Mesendoderm (in vitro differentiated cells): ENCODE results near the gene PIEZO2.
"Not testable (repeated sequence)": the region's sequence is repeated elsewhere in the genome, so short reads cannot be mapped to it uniquely, and the experiment has no call there.

ENCODE experiments used
- DNase-seq: peaks from one replicate; pipeline ENCODE4 v3.0.0; 2013
- H2AK5ac ChIP-seq: 2 replicates; pipeline ENCODE4 v1.6.1; 2013; ENCODE audit warnings: low read length, inconsistent platforms
- H2BK120ac ChIP-seq: 2 replicates; pipeline ENCODE4 v1.6.1; 2013; ENCODE audit warnings: low read depth, mild to moderate bottlenecking, low read length, moderate library complexity, mixed read lengths
- H2BK15ac ChIP-seq: replicated peaks from 2 replicates; pipeline ENCODE4 v1.6.1; 2013; ENCODE audit warnings: low read depth, mild to moderate bottlenecking, moderate library complexity
- H2BK5ac ChIP-seq: 2 replicates; pipeline ENCODE4 v1.6.1; 2013; ENCODE audit warnings: low read length, inconsistent platforms
- H3K18ac ChIP-seq: 2 replicates; pipeline ENCODE4 v1.6.1; 2013; ENCODE audit warnings: mild to moderate bottlenecking, low read length, mixed read lengths
- H3K23ac ChIP-seq: one replicate; pipeline ENCODE4 v1.6.1; 2013; ENCODE audit warnings: low read length
- H3K27ac ChIP-seq: 2 replicates; pipeline ENCODE4 v1.5.1; 2013; ENCODE audit warnings: low read depth, mild to moderate bottlenecking, inconsistent platforms, low read length, moderate library complexity
- H3K27me3 ChIP-seq: 2 replicates; pipeline ENCODE4 v1.6.1; 2013; ENCODE audit warnings: low read length, control low read depth, mild to moderate bottlenecking, inconsistent platforms; ENCODE audit not compliant: insufficient read depth, poor library complexity
- H3K36me3 ChIP-seq: 2 replicates; pipeline ENCODE4 v1.6.1; 2013; ENCODE audit warnings: low read length, inconsistent platforms; ENCODE audit not compliant: control insufficient read depth, insufficient read depth
- H3K4ac ChIP-seq: one replicate; pipeline ENCODE4 v1.6.1; 2013; ENCODE audit warnings: low read depth, mild to moderate bottlenecking, low read length, moderate library complexity
- H3K4me1 ChIP-seq: 2 replicates; pipeline ENCODE4 v1.6.1; 2013; ENCODE audit warnings: low read depth, low read length, inconsistent platforms; ENCODE audit not compliant: control insufficient read depth
- H3K4me2 ChIP-seq: 2 replicates; pipeline ENCODE4 v1.6.1; 2013; ENCODE audit warnings: low read length
- H3K4me3 ChIP-seq: 2 replicates; pipeline ENCODE4 v1.5.1; 2013; ENCODE audit warnings: mild to moderate bottlenecking, low read length
- H3K56ac ChIP-seq: one replicate; pipeline ENCODE4 v1.6.1; 2013; ENCODE audit warnings: low read length
- H3K79me1 ChIP-seq: 2 replicates; pipeline ENCODE4 v1.6.1; 2013; ENCODE audit warnings: low read length, inconsistent platforms
- H3K79me2 ChIP-seq: 2 replicates; pipeline ENCODE4 v1.6.1; 2013; ENCODE audit warnings: mild to moderate bottlenecking, low read length; ENCODE audit not compliant: control insufficient read depth, insufficient read depth
- H3K9ac ChIP-seq: 2 replicates; pipeline ENCODE4 v1.6.1; 2013; ENCODE audit warnings: low read length, inconsistent platforms
- H4K5ac ChIP-seq: one replicate; pipeline ENCODE4 v1.6.1; 2013; ENCODE audit warnings: low read length
- H4K8ac ChIP-seq: one replicate; pipeline ENCODE4 v1.6.1; 2013; ENCODE audit warnings: low read depth, mild to moderate bottlenecking, control low read depth, low read length, moderate library complexity
- WGBS: extraction: QIAGEN DNeasy Blood & Tissue Kit; methylation state at CpG from one replicate; pipeline ENCODE4 v1.1.7; 2013; ENCODE audit warnings: low lambda C conversion rate, missing lambda C conversion rate; ENCODE audit not compliant: insufficient coverage; ENCODE audit errors: extremely low coverage; 5-methylcytosine and 5-hydroxymethylcytosine counted together

The PIEZO2 gene

DNA sequence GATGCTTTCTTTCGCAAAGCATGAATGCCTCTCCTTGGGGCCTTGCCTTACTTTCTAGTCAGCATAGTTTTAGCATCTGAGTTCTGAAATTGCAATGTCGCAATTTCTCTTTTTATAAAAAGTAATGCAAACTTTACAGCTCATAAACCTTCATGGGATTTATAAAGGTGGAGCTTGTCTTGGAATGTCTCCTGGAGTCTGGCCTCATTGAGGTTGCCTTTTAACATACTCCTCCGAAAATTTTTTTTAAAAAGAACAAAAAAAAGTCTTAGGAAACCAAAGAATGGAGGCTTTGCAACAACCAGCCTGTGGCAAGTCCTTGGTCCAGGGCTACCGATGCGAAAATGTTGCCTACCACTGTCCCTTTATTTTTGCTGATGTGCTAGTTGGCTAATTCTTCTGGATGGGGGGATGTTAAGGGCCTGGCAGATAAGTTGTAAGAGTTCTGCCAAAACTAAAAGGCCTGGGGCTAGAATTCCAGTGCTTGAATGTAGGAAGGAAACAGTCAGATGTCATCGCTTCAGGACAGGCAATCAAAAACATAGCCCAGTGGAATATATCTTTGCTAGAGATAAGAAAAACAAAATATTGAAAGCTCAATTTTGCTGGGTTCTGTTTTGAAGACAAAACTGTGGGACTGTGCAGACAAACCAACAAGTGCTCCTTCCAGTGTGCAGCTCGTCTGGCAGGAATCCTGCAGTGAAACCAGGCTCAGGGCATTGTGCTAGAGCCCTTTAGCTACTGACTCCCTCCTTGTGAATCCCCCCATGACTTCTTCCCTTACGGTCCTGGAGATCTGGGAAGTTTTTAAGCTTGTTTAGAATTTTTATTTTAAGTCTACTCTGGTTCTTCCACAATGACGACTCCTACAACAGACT is 213.0 kb downstream of the PIEZO2 start:
- Histone ChIP-seq H2BK15ac (no peak overlapping the region), H3K27me3 (no peaks in the 10 kb centered on the region), H2AK5ac (no peak overlapping the region), H3K4me1 (peaks cover 2% of the 10 kb centered on the region), H3K36me3 (no peaks in the 10 kb centered on the region), H3K18ac (peak overlapping the region; percentile 75), H2BK5ac (no peak overlapping the region), H3K27ac (no peak overlapping the region), H4K8ac (no peak overlapping the region), H3K23ac (no peak overlapping the region), H3K4me2 (no peak overlapping the region), H3K79me2 (no peaks in the 10 kb centered on the region), H4K5ac (no peak overlapping the region), H3K79me1 (no peaks in the 10 kb centered on the region), H3K4ac (no peak overlapping the region), H3K4me3 (no peak overlapping the region), H3K56ac (no peak overlapping the region), H3K9ac (no peak overlapping the region), H2BK120ac (no peak overlapping the region)
- DNase-seq: peak; percentile 51
- WGBS: no CpG with 5 or more reads among the region's 9 CpGs

DNA sequence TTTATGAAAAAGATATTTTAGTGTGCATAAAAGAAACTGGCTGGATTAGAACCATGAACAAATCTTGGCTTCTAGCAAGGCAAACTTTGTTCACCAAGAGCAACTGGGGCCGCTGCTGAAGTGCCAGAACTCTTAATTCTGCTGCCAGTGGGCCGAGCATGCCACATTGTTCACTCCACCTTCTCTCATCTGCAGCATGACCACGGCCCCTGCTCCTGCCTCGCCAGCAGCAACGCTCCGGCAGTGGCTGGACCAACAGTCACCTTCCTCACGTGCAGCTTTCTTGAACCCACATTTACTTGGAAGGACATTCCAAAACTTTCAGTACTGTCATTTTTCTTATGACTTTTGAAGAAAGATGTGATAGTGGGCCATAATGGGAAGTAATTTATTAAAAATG is 213.8 kb downstream of the PIEZO2 start:
- H2BK5ac ChIP-seq: no peak overlapping the region
- H3K27me3 ChIP-seq: no peaks in the 10 kb centered on the region
- no peak overlapping the region for H3K27ac ChIP-seq
- WGBS: no CpG with 5 or more reads among the region's 7 CpGs
- peaks cover 2% of the 10 kb centered on the region for H3K4me1 ChIP-seq
- H2BK15ac ChIP-seq: no peak overlapping the region
- no peaks in the 10 kb centered on the region for H3K79me2 ChIP-seq
- no peak overlapping the region for H3K9ac ChIP-seq
- H3K36me3 ChIP-seq: no peaks in the 10 kb centered on the region
- peak overlapping the region; percentile 57 for H3K56ac ChIP-seq
- H3K18ac ChIP-seq: no peak overlapping the region
- peak overlapping the region; percentile 24 for H3K4ac ChIP-seq
- no peak overlapping the region for H3K4me3 ChIP-seq
- no peaks in the 10 kb centered on the region for H3K79me1 ChIP-seq
- H3K4me2 ChIP-seq: no peak overlapping the region
- no peak overlapping the region for H3K23ac ChIP-seq
- H2BK120ac ChIP-seq: no peak overlapping the region
- no peak overlapping the region for H4K8ac ChIP-seq
- no peak for DNase-seq
- H2AK5ac ChIP-seq: no peak overlapping the region
- no peak overlapping the region for H4K5ac ChIP-seq

DNA sequence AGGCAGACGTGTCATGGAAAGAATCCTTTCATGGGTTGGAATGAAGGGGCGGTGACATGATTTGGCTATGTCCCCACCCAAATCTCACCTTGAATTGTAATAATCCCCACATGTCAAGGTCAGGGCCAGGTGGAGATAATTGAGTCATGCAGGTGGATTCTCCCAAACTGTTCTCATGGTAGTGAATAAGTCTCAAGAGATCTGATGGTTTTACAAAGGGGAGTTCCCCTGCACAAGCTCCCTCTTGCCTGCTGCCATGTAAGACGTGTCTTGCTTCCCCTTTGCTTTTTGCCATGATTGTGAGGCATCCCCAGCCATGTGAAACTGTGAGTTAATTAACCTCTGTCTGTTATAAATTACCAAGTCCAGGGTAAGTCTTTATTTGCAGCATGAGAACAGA is 215.7 kb downstream of the PIEZO2 start:
- H3K4me1 ChIP-seq, H3K79me2 ChIP-seq, H3K4ac ChIP-seq, H3K18ac ChIP-seq, H3K23ac ChIP-seq, H3K27me3 ChIP-seq, H2BK5ac ChIP-seq, H3K27ac ChIP-seq, H3K4me2 ChIP-seq, H4K8ac ChIP-seq, H3K79me1 ChIP-seq, DNase-seq, H3K4me3 ChIP-seq, H3K36me3 ChIP-seq, H2AK5ac ChIP-seq, H3K56ac ChIP-seq, H2BK120ac ChIP-seq, H2BK15ac ChIP-seq, H3K9ac ChIP-seq, H4K5ac ChIP-seq: not testable (repeated sequence)
- WGBS: no CpG with 5 or more reads among the region's 3 CpGs

DNA sequence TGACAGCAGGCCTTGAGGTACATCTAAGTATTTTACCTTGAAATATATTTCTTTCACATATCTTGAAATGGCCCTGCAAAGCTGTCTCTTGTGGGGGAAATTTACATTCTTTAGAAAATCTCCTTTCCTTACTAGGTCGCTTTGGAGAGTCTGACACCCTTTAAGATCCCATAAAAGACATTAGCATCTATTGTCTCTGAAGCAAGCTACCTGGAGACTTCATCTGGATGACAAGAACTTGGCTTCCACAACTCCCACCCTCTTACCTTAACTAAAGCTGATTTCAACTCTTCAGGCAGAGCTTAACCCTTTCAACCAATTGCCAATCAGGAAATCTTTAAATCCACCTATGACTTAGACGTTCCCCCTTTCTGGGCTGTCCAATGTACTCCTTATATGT is 219.3 kb downstream of the PIEZO2 start:
- Histone ChIP-seq H3K23ac (no peak overlapping the region), H2BK5ac (no peak overlapping the region), H2AK5ac (no peak overlapping the region), H3K4me1 (peaks cover 7% of the 10 kb centered on the region), H4K8ac (no peak overlapping the region), H2BK15ac (no peak overlapping the region), H3K4me3 (no peak overlapping the region), H3K56ac (peak overlapping the region; percentile 11), H2BK120ac (no peak overlapping the region), H3K18ac (peak overlapping the region; percentile 95), H3K9ac (no peak overlapping the region), H3K27me3 (no peaks in the 10 kb centered on the region), H3K4me2 (no peak overlapping the region), H4K5ac (no peak overlapping the region), H3K79me2 (no peaks in the 10 kb centered on the region), H3K4ac (no peak overlapping the region), H3K36me3 (no peaks in the 10 kb centered on the region), H3K27ac (peak overlapping the region; percentile 42), H3K79me1 (no peaks in the 10 kb centered on the region)
- peak; percentile 70 for DNase-seq
- no CpG with 5 or more reads among the region's 2 CpGs for WGBS

DNA sequence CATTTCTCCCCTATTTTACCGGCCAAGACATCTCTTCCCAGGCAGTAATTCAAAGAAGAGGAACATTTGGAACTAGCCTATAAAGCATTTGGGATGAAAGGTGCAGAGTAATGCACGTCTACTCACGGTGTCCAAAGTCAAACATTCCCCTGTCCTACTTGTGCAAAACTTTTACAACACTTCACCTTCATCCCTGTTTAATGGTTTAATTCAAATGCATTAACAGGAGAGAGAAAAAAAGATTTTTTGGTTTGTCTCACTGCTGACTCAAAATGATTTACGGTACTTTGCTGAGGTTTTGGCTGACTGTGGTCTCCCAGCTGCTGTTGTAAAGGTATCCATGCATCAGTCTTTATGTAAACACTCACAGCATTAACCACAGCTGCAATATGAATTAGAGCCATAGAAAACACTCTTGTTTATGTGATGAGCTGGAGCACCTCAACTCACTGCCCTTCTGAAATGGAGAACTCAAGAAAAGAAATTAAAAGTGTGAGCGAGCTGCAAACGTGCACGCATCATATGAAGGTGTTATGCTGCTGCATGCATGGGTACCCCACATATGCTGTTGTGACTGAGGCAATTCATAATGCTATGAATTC is 220.5 kb downstream of the PIEZO2 start:
- no peak overlapping the region for H3K9ac ChIP-seq
- DNase-seq: no peak
- no peak overlapping the region for H4K5ac ChIP-seq
- H3K23ac ChIP-seq: no peak overlapping the region
- H2BK15ac ChIP-seq: no peak overlapping the region
- peak overlapping the region; percentile 42 for H3K27ac ChIP-seq
- peak overlapping the region; percentile 73 for H2BK5ac ChIP-seq
- no peaks in the 10 kb centered on the region for H3K79me1 ChIP-seq
- H3K4me3 ChIP-seq: no peak overlapping the region
- no CpG with 5 or more reads among the region's 7 CpGs for WGBS
- H3K27me3 ChIP-seq: no peaks in the 10 kb centered on the region
- no peak overlapping the region for H3K4me2 ChIP-seq
- no peak overlapping the region for H2AK5ac ChIP-seq
- H3K4me1 ChIP-seq: peaks cover 7% of the 10 kb centered on the region
- H3K56ac ChIP-seq: peak overlapping the region; percentile 61
- H4K8ac ChIP-seq: no peak overlapping the region
- no peak overlapping the region for H3K4ac ChIP-seq
- H3K79me2 ChIP-seq: no peaks in the 10 kb centered on the region
- no peak overlapping the region for H2BK120ac ChIP-seq
- H3K36me3 ChIP-seq: no peaks in the 10 kb centered on the region
- no peak overlapping the region for H3K18ac ChIP-seq
